Globus pallidus (tissue), 1 donor: ENCODE data around the gene ACBD3.
A peak's percentile ranks its signal among the peaks of the same experiment; 100 is the strongest.
"Not testable (repeated sequence)": the region's sequence is repeated elsewhere in the genome, so short reads cannot be mapped to it uniquely, and the experiment has no call there.

Source experiments
- DNase-seq: peaks from one replicate; pipeline ENCODE4 v3.0.0-alpha.2; 2015; ENCODE audit warnings: low spot score

ACBD3 gene

GRCh38 chr1:226186124-226187018 lies at the start of gene ACBD3:
TSS of gene ACBD3 (minus strand) at chr1:226186741. CDS start at chr1:226186675, 66 bp downstream.
- DNase-seq = peak; percentile 89

GRCh38 chr1:226233806-226234205 lies 47.3 kb upstream of the ACBD3 start:
- DNase-seq = no peak

- DNase-seq = no peak
These were observed 46.8 kb upstream of the ACBD3 start for GRCh38 chr1:226233293-226233692.

GRCh38 chr1:226226601-226227000 lies 40.1 kb upstream of the ACBD3 start:
- DNase-seq = no peak

- no peak for DNase-seq
These were observed 37.3 kb upstream of the ACBD3 start for GRCh38 chr1:226223786-226224244.

GRCh38 chr1:226223157-226223785 lies 36.7 kb upstream of the ACBD3 start, which contains the start of gene MIXL1:
TSS of gene MIXL1 (plus strand) at chr1:226223664. CDS start at chr1:226223682, 18 bp downstream.
- DNase-seq = no peak

- no peak for DNase-seq
These were observed 36.1 kb upstream of the ACBD3 start for GRCh38 chr1:226222686-226223085.

- DNase-seq = no peak
These were observed 34.1 kb upstream of the ACBD3 start for GRCh38 chr1:226220473-226221189.

- no peak for DNase-seq
These were observed 30.7 kb upstream of the ACBD3 start for GRCh38 chr1:226217273-226217672.

GRCh38 chr1:226216056-226216455 lies 29.5 kb upstream of the ACBD3 start:
- DNase-seq = no peak

GRCh38 chr1:226215239-226215638 lies 28.7 kb upstream of the ACBD3 start:
- DNase-seq = no peak

GRCh38 chr1:226212545-226212944 lies 26.0 kb upstream of the ACBD3 start:
- no peak for DNase-seq

GRCh38 chr1:226211181-226211821 lies 24.8 kb upstream of the ACBD3 start:
- no peak for DNase-seq

GRCh38 chr1:226210571-226211176 lies 24.1 kb upstream of the ACBD3 start:
- DNase-seq = no peak

- no peak for DNase-seq
These were observed 22.9 kb upstream of the ACBD3 start for GRCh38 chr1:226209307-226210059.

GRCh38 chr1:226207048-226207447 lies 20.5 kb upstream of the ACBD3 start:
- DNase-seq = no peak

- no peak for DNase-seq
These were observed 17.7 kb upstream of the ACBD3 start for GRCh38 chr1:226204198-226204597.

GRCh38 chr1:226203655-226204054 lies 17.1 kb upstream of the ACBD3 start:
- no peak for DNase-seq

GRCh38 chr1:226203240-226203639 lies 16.7 kb upstream of the ACBD3 start:
- no peak for DNase-seq

- not testable (repeated sequence) for DNase-seq
These were observed 16.1 kb upstream of the ACBD3 start for GRCh38 chr1:226202666-226203065.

- no peak for DNase-seq
These were observed 15.7 kb upstream of the ACBD3 start for GRCh38 chr1:226202246-226202645.
